Measurements from ENCODE around the gene IGFBP6.

Gene IGFBP6

GRCh38 chr12:53122961-53123468 lies 25.5 kb downstream of the IGFBP6 start:
- DNase-seq = no peak

- no peak for DNase-seq
Measured at GRCh38 chr12:53123578-53124351, 26.3 kb downstream of the IGFBP6 start.

- DNase-seq = no peak
Measured at GRCh38 chr12:53124352-53124723, 26.9 kb downstream of the IGFBP6 start.

- no peak for DNase-seq
Measured at GRCh38 chr12:53127169-53127568, 29.7 kb downstream of the IGFBP6 start.

GRCh38 chr12:53128780-53129569 lies 31.5 kb downstream of the IGFBP6 start:
- DNase-seq = no peak

GRCh38 chr12:53131844-53132243 lies 34.4 kb downstream of the IGFBP6 start:
- no peak for DNase-seq

GRCh38 chr12:53133722-53134121 lies 36.3 kb downstream of the IGFBP6 start:
- DNase-seq = no peak

GRCh38 chr12:53143355-53143754 lies 45.9 kb downstream of the IGFBP6 start:
- DNase-seq = no peak

- DNase-seq = no peak
Measured at GRCh38 chr12:53145383-53146260, 48.2 kb downstream of the IGFBP6 start.

- DNase-seq = no peak
Measured at GRCh38 chr12:53147181-53147580, 49.7 kb downstream of the IGFBP6 start.

- DNase-seq = no peak
Measured at GRCh38 chr12:53147653-53148052, 50.2 kb downstream of the IGFBP6 start.

- no peak for DNase-seq
Measured at GRCh38 chr12:53151039-53151438, 53.6 kb downstream of the IGFBP6 start.
